ENCODE measurements around the gene TEX13D. TPM values are rescaled to one million over a fixed set of nuclear protein-coding genes. Genes with fewer than 3 reads are reported as not detected.

TEX13D gene
- total and polyA plus RNA-seq, 2 donors (not counting 3 experiments of a cell fraction or from before 2014, with no cell fraction given), result not detected

Small RNAs within 50 kb of the gene (small RNA-seq; reads per million reads assigned to genes)
- not detected for gene AL022718.1 (ENCODE audit: insufficient read depth, insufficient read length, low read depth, low replicate concordance)

Other genes starting within 250 kb of the TEX13D start
- gene SH2D1A, start 13.9 kb downstream of the TEX13D start, total RNA-seq, result not detected in 2 replicates
- not detected in 2 replicates for gene SH2D1A, start 13.9 kb downstream of the TEX13D start, polyA plus RNA-seq